GM21423 (cell line): Measurements from ENCODE around the gene CHD9.
"Not testable (repeated sequence)": the region's sequence is repeated elsewhere in the genome, so short reads cannot be mapped to it uniquely, and the experiment has no call there.

Experiments used
- ATAC-seq: cut with Tn5 transposase; IDR thresholded peaks from one replicate; pipeline ENCODE4 v1.9.1; 2021; ENCODE audit warnings: mild to moderate bottlenecking, moderate library complexity; ENCODE audit not compliant: unreplicated experiment

CHD9 gene

DNA sequence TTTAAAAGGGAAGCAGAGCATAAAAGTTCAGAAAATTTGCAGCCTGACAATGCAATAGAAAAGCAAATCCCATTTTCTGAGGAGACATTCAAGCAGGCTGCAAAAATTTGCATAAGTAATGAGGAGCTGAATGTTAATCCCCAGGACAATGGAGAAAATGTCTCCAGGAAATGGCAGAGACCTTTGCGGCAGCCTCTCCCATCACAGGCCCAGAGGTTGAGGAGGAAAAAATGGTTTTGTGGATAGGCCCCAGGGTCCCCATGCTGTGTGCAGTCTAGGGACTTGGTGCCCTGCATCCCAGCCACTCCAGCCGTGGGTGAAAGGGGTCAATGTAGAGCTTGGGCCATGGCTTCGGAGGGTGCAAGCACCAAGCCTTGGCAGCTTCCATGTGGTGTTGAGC, 19.5 kb downstream of the CHD9 start:
- not testable (repeated sequence) for ATAC-seq

GRCh38 chr16:53075461-53075860, 20.7 kb downstream of the CHD9 start:
- ATAC-seq = not testable (repeated sequence)

DNA sequence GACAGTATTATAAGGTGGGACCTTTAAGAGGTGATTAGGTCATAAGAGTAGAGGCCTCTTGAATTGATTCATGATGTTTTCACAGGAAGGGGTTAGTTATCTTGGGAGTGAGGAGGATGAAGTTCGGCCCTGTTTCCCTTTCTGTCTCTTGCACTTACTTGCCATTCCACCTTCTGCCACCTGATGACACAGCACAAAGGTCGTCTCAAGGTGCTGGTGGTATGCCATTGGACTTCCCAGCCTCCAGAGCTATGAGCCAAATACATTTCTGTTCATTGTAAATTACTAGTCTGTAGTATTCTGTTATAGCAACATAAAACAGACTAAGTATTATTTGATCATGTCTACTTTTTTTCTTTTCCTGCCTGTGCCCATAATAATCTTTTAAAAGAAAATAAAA, 23.5 kb downstream of the CHD9 start:
- ATAC-seq = no peak

- ATAC-seq = no peak
Measured at GRCh38 chr16:53078765-53079485, 24.1 kb downstream of the CHD9 start.

DNA sequence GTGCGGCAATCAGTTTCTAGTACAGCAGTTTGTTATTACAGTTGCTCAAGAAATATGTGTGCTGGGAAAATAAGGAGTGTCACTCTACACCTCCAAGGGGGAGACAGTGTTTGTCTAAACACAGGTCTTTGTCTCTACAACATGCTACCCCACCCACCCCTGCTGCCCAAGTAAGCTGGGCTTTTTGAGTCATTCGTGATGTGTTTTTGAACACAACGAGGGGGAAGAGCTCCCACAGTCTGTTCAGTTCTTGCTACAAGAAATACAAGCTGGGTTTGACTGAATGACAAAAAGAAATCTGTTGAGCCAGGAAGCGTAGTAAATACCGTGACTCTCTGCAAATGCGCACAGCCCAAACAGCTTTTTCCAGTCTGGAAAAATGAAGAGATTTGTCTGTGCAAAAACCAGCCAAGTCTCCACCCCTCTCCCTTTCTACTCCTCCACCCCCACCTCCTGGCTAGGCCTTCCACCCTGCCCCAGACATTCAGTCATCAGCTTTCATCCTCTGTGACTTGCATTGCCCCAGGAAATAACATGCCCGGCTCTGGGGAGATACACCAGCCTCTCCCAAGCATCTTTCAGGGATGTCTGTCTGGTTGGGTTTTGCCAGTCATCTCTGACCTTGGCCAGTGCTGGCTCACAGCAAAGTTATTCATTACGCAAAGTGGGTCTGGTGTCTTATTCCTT, 25.7 kb downstream of the CHD9 start:
- no peak for ATAC-seq

- no peak for ATAC-seq
Measured at GRCh38 chr16:53081032-53081424, 26.2 kb downstream of the CHD9 start.

GRCh38 chr16:53081686-53082407, 27.1 kb downstream of the CHD9 start:
- no peak for ATAC-seq

GRCh38 chr16:53082509-53082908, 27.7 kb downstream of the CHD9 start:
- no peak for ATAC-seq

DNA sequence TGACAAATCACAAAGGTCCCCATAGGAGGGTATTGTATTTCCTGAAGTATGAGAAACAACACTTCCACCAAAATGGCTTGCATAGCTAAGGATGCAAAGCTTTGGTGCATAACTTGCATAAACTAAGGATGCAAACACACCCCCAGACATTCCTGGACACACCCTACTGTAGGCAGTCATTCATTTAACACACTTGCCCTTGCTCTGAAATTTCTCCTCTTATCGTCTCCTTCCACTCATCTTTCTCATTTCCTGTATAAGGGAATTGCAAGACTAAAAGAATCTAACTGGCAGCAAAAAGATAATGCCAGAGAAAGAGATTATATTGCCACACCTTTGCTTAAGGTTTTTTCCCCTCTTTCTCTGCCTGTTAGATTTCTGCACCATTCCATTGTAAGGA, 28.3 kb downstream of the CHD9 start:
- no peak for ATAC-seq

DNA sequence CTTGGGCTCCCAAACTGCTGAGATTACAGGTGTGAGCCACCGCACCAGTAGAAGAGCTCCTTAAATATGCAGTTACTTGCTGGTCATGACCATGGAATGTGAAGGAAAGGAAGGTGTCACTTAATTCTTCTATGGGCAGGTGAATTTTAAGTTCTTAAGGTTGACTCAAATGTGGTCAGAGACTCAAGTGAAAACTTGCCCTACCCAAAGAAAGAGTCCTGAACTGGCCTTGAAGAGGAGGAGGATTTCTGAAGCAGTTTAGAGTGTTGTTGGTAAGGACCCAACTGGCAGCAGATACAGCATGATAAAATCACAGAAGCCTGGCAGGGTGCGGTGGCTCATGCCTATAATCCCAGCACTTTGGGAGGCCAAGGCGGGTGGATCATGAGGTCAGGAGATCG, 29.4 kb downstream of the CHD9 start:
- ATAC-seq = no peak

DNA sequence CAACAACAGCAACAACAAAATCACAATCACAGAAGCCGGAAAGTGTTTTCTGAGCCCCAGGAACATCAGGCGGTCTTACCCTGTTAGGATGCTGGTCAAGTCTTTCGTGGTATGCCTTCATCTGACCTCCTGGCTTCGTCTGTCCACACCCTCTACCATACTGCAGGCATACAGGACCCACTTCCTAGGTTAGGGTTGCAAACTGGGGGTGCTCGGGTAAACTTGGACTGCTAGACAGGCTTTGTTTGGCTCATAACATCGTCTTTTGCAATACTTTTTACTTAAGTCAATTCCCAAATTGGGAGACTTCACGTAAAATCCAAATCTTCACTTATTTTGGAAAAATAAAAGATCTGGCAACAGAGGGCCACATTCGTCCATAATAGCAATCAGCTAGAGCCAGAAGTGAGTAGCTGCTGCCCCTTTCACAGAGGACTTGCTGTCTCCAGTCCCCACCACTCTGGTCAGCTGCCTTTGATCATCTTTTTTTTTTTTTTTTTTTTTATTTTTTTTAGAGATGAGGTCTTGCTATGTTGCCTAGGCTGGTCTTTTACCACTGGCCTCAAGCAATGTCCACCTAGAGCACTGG, 30.0 kb downstream of the CHD9 start:
- no peak for ATAC-seq

GRCh38 chr16:53085369-53085843, 30.6 kb downstream of the CHD9 start:
- no peak for ATAC-seq

- ATAC-seq = no peak
Measured at GRCh38 chr16:53085931-53086421, 31.2 kb downstream of the CHD9 start.

GRCh38 chr16:53087101-53087500, 32.3 kb downstream of the CHD9 start:
- ATAC-seq = no peak

GRCh38 chr16:53089434-53090285, 34.9 kb downstream of the CHD9 start:
- ATAC-seq = no peak

GRCh38 chr16:53090286-53090590, 35.4 kb downstream of the CHD9 start:
- ATAC-seq = no peak

GRCh38 chr16:53090591-53091411, 36.0 kb downstream of the CHD9 start:
- peak; percentile 55 for ATAC-seq

DNA sequence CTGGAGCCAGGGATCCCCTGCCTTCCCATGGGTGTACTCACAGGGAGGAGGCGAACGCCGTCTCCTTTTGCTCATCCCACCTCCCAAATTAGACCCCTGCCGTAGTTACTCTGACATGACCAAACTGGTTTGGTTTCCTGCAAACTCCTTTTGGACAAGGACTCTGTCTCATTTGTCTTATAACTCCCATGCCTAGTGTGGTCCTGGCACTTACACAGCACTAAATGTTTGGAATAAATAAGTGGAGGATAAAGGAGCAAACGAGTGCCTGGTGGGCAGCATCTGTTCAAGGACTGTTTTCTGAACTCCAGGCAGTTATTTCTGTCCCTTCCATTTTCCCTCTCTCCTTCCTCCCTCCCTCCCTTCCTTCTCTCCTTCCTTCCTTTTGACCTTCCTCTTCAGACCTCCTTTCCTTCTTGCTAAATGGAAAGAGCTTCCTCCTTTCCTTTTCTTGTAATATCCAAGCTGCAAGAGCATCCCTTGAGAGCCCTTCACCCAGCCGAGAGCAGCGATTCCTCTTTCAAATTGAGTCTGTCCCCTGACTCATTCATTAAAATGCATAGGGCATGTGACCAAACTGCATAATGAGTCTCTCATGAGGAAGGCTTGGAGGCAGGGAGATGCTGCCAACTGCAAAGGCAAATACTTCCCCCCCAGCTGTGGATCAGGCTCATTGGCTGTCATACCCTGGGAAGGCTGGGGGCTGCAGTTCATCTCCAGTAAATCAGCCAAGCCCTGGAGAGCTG, 36.8 kb downstream of the CHD9 start:
- ATAC-seq = peak; percentile 48

DNA sequence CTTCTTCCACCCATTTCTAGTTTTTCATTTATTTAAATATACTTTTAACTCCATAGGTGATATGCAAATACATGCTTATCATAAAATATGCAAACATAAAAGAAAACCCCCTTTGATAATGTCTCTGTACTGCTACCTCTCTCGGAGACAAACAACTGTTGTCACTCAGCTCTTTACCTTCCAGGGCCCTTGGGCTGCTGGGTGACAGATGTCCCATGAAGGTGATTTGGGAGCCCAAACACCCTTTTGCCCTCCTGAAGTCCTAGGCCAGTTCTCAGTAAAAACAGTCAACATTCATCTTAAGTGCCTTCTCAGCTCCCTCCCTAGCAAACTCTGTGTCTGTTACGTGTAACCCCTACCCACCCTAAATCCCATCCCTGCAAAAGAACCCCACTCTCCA, 37.5 kb downstream of the CHD9 start:
- no peak for ATAC-seq
